ENCODE data around the gene LTBP3.

LTBP3 gene

DNA sequence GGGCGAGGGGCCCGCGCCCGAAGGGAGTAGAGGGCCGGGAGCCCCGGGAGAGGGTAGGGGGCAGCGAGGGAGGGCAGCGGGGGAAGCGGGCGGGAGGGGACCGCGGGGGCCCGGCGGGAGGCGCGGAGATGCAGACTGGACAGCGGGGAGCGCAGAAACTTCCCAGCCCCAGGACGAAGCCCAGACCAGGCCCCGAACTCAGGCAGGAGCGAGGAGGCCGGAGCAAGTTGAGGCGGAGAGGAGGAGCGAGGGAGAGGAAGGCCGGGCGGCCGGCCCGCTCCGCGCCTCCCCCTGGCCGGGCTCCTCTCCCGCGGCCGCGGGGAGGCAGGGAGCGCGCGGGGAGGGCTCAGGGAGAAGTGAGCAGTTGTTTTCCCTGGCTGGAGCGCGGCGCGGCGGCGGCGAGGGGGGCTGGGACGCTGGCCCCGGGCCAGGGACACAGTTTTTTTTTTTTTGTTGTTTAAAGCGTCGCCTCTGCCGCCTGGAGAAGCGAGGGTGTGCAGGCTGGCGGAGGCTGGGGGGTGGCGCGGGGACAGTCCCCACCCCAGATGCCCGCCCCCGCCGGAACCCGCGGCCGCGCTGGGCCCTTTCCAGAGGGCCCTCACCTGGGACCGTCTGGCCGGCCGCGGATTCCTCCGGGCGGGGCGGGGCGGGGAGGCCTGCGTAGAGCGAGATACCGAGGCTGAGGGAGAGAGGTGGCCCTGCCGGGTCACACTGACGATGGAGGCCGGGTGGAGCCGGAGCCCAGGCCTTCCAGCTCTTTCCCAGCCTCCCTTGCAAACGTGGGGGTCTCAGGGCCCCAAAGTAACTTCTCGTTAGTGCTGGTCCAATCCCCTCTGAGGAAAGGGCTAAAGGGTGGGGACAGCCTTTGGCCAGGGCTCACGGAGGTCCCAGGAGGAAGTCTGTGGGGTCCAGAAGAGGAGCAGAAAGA lies at the start of gene LTBP3:
TSS of gene LTBP3 (minus strand) at position 358 of the 928 bp plus-strand sequence. CDS start 400 bp downstream, outside the sequence.
- peak; percentile 86 for DNase-seq

DNA sequence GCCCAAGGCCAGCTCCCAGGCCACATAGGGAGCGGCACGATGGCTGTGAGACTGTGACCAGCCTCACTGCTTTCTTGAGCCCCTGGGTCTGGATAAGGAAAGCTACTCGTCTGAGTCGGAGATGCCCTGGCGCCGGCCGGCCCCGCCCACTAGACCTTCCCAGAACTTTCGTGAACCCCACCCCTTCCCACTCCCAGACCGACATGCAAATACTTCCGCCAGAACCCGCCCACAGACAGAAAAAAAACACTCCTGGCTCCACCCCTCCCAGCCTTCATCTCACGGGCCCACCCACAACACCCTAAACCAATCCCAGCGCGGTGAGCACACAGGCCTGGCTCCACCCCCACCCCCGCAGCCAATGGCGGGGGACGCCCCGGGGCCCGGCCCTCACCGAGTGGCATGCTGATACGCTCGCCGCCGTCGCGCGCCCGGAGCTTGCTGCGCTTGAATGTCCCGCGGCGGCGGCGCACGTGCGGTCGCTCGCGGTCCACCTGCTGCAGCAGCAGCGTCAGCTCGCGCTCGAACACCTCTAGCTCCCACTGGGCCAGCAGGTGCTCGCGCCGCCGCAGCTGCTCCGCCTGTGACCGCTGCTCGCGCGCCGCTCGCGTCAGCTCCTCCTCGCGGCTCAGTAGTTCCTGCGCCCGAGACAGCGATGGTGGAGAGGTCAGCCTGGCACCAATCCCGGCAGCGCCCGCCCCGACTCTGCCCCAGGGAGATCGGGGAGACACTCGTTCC lies 48.9 kb upstream of the LTBP3 start:
- DNase-seq, result no peak

DNA sequence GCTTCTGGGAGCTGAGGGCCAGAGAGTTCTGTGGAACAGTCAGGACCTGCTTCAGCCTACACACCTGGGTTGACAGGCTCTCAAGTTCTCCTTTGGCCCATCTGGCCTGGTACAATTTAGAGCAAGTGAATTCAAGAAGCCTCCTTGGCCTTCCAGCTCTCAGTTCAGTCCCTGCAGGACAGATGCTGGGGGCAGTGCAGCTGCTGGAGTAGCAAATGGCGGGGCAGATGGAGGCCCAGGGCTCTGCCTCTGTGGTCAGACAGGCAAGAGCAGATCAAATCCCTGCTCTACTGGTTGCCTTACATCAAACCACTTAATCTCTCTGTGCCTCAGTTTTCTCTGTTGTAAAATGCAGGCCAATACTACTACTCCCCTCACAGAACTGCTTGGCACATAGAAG lies 46.1 kb upstream of the LTBP3 start:
- no peak for DNase-seq

DNA sequence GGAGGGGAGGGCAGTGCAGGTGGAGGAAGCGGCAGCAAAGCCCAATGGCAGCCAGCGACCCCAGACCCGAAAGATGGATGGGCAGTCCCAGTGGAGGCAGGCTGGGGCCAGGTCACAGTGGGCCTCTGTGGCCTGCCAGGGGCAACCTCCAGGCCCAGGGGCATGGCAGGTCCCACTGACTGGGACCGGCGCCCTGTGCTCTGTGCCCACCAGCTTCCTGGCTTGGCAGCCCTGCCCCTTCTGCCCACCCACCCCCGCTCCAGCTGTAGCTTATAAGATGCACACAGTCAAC lies 41.7 kb upstream of the LTBP3 start:
- no peak for DNase-seq

DNA sequence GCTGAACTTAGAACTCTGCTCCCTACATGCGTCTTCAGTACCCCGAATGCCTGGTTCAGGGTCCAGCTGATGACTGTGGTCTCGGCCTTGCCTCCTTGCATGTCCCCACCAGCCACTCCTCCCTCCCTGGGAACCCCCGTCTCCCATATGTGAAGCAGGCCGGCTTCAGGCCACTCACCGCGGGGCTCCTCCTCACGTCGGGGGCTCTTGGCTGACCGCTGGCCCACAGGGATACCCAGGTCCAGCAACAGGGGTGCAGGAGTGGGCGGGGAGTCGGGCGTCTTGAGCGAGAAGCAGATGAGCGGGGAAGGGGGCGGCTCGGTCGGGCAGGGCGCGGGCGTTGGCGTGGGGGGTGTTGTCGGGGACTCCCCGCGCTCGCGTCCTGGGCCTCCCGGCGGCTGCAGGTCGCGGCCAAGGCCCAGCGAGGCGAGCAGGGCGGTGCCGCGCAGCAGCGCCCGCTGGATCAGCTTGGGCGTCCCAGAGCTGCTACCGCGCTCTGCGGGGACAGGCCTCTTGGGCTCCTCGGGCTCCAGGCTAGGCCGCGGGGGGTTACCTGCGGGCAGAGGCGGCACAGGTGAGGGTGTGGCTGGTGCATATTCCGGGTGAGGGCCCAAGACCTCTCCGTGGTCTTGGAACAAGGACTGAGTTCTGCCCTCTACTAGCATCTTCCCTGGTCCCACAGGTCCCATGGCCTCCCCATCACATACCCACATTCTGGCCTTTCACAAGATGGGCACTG lies 41.2 kb upstream of the LTBP3 start:
- no peak for DNase-seq

DNA sequence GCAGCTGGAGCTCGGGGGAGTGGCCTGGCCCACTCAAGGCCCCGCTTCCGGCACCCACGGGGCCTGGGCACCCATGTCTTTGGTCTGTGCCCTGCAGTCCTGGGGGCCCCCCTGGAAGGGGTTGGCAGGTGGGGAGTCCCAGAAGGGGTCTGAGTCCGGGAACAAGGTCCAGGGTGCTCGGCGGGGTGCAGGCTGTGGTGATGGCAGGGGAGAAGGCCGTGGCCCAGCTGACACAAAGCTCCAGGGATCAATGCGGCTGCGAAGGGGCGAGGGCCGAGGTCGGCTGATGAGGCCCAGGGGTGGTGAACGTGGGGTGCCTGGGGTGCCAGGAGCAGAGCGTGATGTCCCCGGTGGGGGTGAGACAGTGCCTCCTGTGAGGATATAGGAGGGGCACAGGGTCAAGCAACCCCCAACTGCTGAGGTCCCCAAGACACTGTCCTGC lies 40.1 kb upstream of the LTBP3 start:
- DNase-seq, result no peak

DNA sequence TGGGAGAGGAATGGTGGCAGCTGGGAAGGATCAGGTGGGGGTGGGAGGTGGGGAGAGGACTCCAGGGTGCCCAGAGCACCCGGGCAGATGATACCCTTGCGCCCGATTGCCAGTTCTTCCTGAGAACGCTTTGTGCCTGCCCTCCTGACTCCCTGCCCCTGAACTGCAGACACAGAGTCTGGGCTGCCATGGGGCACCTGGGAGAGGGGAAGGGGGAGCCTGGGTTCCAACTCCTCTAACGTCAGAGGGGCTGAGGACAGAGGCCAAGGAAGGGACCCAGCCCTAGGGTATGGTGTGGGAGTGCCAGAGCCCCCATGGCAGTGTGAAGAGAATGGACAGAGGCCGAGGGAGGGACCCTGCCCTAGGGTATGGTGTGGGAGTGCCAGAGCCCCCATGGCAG lies 38.4 kb upstream of the LTBP3 start:
- DNase-seq, result no peak

DNA sequence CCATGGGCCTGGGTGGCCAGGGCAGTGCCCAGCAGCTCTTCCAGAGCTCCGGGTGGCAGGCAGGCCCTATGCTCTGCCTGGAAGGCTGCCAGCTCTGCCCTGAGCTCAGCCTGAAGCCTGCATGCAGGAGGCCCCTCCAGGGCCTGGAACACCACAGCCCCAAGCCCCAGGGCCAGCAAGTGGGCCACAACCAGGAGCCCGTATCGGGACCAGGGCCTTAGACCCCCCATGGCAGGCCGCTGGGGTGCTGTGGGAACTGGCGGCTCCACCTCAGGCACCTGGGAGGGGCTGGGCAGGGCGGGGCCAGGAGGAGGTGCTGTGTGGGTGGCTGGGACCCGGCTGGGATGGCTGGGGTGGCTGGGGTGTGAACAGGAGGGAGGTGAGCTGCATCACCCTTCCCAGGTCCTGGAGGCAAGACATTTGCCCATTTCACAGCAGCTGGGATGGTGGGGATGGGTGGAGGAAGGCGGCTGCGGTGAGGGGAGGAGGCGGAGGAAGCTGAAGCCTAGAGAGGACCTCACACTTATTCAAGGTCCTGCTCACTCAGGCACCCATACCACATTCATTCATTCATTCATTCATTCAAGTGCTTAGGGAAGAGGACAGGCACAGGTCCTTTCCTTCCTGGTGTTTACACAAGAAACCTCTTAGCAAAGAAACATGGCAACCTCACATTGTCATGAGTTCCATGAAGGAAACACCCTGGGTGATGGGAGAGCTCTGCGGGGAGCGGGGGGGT lies 37.6 kb upstream of the LTBP3 start, which contains the start of gene KCNK7:
TSS of gene KCNK7 (minus strand) at position 258 of the 739 bp plus-strand sequence. CDS start at position 230, 28 bp downstream.
- DNase-seq, result peak; percentile 33

DNA sequence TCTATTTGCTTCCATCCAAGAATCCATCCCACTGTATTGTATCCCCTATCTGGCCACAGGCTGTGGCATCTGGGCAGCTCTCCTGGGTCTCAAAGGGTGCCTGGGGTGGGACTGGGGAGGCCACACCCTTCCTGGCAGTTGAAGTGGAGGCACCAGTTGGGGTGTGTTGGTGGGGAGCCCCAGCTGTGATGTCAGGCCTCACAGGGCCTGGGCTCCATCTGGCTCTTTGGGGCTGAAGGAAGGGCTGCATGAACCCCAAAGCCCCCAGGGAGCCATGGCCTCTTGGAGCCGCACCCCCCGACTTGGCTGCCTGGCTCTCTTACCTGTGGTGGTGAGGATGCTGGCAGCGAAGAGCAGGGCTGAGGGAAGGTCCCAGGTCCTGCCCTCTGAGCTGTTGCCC lies 37.0 kb upstream of the LTBP3 start:
- DNase-seq, result no peak

DNA sequence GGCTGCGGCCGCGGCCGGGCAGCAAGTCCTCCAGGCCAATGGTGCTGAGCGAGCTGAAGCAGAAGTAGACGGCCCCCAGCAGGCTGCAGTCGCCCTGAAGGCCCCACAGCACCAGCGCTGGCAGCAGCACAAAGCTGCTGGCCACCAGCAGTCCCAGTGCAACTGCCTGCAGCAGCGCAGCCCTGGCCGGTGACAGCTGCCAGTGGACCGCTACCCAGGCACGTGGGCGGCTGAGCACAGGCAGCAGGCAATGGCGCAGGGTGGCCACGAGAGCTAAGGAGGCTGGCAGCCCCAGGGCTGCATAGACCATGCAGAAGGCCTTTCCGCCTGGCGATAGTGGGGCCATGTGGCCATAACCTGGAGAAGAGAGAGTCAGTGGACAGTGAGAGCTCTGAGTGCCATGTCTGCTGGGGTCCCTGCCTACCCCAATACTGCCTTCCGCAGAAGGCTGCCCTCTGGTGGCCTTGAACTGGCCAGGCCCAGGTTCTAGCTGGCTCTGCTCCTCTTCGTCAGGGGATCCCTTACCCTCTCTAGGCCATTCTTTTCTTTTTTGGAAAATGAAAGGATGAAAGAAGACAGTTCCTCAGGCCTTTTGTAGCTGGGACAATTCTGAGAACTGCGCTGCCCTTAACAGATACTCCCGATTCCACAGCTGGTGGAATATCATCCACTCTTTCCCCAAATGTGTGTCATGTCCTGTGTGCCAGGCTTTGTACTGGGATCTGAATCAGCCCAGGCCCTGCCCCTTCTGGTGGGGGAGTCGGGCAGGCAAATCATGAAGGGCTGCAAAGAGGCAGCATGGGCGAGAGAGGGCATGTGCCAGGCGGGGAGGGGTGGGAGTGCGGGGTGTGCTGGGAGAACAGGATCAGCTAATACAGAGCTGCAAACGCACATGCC lies 35.6 kb upstream of the LTBP3 start:
- DNase-seq, result peak; percentile 47

DNA sequence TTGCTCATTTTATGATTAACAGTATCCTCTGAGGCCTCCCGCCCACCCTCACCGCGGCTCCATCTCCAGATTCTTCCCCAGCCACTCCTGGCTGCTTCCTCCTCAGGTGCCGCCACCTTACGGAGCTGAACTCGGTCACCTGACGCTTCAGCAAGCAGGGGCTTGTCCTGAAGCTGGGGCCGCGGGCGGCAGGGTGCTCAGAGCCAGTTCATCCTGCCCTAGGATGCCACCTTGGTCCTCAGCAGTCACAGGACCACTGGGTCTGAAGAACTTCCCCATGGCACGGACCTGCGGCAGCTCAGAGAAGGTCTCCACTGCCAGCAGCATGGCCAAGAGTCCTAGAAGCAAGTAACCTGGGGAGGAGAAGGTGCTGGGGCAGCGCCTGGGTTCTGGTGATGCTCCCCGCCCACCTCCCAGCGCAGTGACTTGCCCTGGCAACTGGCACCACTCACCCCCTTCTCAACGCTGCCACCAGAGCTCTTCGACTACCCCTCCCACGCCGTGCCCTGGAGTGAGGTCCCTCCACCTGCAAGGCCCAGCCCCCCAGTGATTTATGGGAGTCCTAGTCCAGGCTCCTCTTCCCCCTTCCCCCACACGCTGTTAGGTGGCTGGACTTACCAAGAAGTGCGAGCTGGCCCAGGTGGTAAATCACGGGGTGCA lies 34.8 kb upstream of the LTBP3 start:
- no peak for DNase-seq

DNA sequence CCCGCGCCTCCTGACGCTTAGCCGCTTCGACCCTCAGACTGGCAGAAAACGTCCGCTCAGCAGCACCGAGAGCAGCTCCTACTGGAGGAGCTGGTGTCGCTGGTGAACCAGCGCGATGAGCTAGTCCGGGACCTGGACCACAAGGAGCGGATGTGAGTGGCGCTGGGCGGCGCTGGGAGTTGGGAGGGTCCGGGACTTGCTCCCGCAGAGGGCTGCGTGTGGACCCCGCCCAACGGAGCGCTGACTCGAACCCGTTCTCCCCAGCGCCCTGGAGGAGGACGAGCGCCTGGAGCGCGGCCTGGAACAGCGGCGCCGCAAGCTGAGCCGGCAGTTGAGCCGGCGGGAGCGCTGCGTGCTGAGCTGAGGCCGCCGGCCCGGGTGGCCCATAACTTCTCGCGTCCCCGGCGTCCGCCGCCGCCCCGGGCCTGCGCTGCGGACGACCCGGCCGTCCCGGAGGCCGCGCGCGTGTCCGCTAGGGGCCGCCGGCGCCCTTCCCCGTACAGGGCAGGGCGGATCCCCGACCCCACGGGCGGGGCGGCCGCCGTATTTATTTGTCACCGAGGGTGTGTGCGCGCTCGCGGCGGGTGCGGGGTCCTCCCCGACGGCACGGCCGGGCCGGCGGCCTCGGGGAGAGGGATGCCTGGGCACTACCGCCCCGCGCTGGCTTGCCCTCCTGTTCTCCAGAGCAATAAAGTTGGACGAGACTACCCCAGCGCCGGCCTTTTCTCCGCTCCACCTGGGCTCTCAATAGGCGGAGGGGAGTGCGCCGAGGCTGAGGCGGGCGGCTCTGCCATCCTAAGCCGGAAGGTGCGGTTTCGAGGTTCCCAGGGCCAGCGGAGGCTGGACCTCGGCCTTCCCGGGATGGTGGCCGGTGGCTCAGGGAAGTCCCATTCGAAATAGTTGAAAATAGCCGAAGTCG lies 34.0 kb upstream of the LTBP3 start:
- DNase-seq, result no peak

DNA sequence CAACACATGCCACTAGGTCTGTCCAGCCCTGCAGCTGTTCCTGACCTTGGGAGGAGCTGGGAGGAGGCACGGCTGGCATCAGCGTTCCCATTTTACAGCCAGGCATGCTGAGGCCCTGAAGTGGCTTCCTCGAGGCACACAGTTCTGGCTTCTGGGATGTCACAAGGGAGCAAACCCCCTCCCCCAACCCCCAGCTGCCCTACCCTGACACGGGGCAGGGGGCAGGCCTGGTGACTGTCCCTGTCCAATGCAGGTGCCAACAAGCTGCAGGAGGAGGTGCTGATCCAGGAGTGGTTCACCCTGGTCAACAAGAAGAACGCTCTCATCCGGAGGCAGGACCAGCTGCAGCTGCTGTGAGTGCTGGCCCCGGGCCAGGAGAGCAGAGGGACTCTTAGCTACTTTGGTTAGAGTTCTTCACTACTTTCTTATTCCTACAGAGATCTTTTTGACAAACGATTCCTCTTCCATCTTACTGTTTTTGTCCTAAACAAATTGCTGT lies 32.1 kb upstream of the LTBP3 start:
- DNase-seq, result peak; percentile 59

DNA sequence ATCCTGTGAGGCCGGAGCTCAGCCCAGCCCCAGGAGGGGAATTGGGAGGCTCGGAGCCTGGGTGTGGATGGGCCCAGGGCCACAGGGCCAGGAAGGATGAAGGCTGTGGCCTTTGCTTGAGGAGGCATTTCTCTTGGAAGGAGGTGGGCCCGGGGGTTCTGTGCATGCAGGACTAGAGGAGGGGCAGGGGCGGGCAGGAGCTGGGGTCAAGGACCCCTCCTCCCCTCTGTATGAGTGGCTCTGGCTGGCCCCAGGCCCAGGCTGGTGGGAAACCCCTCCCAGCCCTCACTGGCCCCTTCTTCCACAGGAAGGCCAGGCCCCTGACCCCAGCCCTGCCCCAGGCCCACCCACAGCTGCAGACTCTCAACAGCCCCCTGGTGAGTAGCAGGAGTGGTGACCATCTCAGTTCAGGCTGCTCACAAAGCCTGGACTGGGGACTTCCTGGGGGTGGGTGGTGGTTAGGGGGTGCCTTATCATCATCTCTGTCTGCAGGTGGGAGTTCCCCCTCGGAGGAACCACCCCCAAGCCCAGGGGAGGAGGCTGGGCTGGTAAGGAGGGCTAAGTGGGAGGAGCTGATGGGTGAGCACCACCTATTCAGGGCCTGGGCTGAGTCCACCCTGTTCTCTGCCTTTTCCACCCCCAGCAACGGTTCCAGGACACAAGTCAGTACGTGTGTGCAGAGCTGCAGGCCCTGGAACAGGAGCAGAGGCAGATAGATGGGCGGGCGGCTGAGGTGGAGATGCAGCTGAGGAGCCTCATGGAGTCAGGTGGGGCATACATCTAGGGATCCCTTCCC lies 31.5 kb upstream of the LTBP3 start:
- no peak for DNase-seq

DNA sequence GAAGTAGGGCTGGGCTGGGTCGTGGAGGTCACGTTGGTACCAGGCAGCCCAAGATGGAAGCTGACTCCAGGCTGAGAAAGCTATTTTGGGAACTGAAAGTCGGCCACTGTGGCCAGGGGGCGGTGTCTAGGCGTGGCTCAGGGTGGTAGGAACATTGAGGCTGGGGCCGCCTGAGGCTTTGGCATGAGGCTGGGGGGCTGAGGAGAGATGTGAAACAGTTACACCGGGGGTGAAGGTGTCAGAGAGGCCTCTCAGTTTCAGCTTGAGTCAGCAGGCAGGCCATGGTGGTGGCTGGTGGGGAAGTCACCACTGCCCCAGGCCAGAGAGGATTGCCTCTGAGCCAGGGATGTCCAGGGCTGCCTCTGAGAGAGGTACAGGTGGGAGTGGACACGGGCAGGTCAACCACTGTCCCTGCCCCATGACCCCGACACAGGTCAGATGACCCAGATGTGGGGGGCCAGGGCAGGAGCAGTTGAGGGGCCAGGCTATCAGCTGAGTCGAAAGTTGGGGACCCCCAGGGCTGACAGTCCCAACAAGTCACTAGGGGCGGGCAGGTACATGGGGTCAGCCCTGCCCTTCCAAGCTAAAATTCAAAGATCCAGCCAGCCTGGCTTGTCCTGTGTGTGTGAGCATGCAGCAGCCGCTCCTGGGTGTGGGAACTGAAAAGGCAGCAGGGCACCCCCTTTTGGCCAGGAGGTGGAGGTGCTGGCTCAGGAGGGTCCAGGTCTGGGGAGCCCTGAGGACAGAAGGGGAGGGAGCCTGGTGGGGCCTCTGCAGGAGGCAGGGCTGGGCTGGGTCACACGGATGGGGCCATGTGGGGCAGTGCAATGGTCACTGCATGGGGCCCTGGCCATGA lies 30.3 kb upstream of the LTBP3 start:
- peak; percentile 68 for DNase-seq

DNA sequence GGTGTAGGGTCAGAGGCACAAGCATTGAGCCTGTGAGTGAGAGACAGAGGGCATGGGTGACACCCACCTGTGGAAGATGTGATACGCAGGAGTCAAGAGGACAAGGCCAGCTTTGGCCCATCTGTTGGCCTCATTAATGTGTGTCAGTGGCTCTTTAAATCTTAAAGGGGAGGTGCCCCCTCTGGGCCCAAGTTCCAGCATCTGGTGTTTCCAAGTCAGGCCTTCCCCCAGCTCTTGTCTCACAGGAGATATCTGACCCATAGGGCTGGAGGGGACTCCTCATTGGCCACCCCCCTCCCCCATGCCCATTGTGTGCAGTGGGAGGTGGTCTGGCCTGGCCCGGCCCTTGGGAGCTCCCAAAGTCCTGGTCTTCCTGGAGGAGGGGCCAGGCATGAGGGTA lies 28.5 kb upstream of the LTBP3 start:
- no peak for DNase-seq

DNA sequence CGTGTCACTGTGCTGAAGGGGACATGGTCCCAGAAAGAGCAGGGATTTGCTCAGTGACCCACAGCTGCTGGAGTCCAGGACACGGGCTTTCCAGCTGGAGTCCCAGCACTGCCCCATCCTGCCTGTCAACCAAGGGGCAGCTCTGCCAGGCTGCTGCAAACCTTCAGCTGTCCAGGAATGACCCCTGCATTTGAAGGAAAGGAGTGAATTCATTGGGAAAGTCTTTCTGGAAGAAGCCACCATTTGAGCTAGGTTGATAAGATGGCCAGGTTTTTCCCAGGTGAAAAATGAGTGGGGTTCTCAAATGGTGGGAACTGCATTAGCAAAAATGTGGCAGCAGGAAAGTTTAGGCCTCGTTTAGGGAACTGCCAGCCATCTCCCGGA lies 28.1 kb upstream of the LTBP3 start:
- DNase-seq, result no peak

Data from NCI-H69 (cell line).